Stimulated activated CD4-positive, alpha-beta T cell treated with anti-CD3 and anti-CD28 coated beads, TNF-alpha, amount 100 ng/mL, for 48 hours (primary cell): ENCODE results near the gene SEC14L1.
A peak's percentile ranks its signal among the peaks of the same experiment; 100 is the strongest.

Experiments
- DNase-seq, 3 donors: peaks; one replicate each; pipeline ENCODE4 v3.0.0-alpha.2; 2020; ENCODE audit warnings: low read depth in 3 of 3

The SEC14L1 gene

GRCh38 chr17:77213778-77214132, 73.0 kb downstream of the SEC14L1 start:
- no peak for DNase-seq

GRCh38 chr17:77214328-77214727, 73.6 kb downstream of the SEC14L1 start:
- DNase-seq, result no peak

- DNase-seq, result no peak
Measured at GRCh38 chr17:77214743-77215142, 74.0 kb downstream of the SEC14L1 start.

GRCh38 chr17:77215281-77215680, 74.5 kb downstream of the SEC14L1 start:
- no peak for DNase-seq

GRCh38 chr17:77216486-77216885, 75.7 kb downstream of the SEC14L1 start:
- DNase-seq, result no peak

GRCh38 chr17:77217123-77217522, 76.4 kb downstream of the SEC14L1 start:
- DNase-seq, result no peak

- no peak for DNase-seq
Measured at GRCh38 chr17:77217566-77217965, 76.8 kb downstream of the SEC14L1 start.

GRCh38 chr17:77218902-77219301, 78.1 kb downstream of the SEC14L1 start:
- DNase-seq, result no peak

GRCh38 chr17:77222356-77222755, 81.6 kb downstream of the SEC14L1 start:
- DNase-seq, result no peak

GRCh38 chr17:77223642-77224420, 83.1 kb downstream of the SEC14L1 start:
- no peak for DNase-seq

- DNase-seq, result no peak
Measured at GRCh38 chr17:77225265-77225664, 84.5 kb downstream of the SEC14L1 start.

GRCh38 chr17:77227461-77228240, 86.9 kb downstream of the SEC14L1 start:
- no peak for DNase-seq

GRCh38 chr17:77228241-77228752, 87.5 kb downstream of the SEC14L1 start:
- no peak for DNase-seq

GRCh38 chr17:77228816-77229215, 88.0 kb downstream of the SEC14L1 start:
- DNase-seq, result no peak

GRCh38 chr17:77229786-77230435, 89.1 kb downstream of the SEC14L1 start:
- no peak for DNase-seq

GRCh38 chr17:77230436-77230830, 89.7 kb downstream of the SEC14L1 start:
- DNase-seq, result no peak

- no peak for DNase-seq
Measured at GRCh38 chr17:77231076-77231871, 90.5 kb downstream of the SEC14L1 start.

- DNase-seq, result no peak
Measured at GRCh38 chr17:77233127-77233526, 92.4 kb downstream of the SEC14L1 start.

- DNase-seq, result peak in 2 of 3 donors; percentile 17 to 28
Measured at GRCh38 chr17:77233635-77234334, 93.0 kb downstream of the SEC14L1 start.

GRCh38 chr17:77234695-77235094, 93.9 kb downstream of the SEC14L1 start:
- no peak for DNase-seq

- DNase-seq, result no peak
Measured at GRCh38 chr17:77235370-77235941, 94.7 kb downstream of the SEC14L1 start.
